ENCODE data around the gene UCP1.
"Not testable (repeated sequence)": the region's sequence is repeated elsewhere in the genome, so short reads cannot be mapped to it uniquely, and the experiment has no call there.

The UCP1 gene

DNA sequence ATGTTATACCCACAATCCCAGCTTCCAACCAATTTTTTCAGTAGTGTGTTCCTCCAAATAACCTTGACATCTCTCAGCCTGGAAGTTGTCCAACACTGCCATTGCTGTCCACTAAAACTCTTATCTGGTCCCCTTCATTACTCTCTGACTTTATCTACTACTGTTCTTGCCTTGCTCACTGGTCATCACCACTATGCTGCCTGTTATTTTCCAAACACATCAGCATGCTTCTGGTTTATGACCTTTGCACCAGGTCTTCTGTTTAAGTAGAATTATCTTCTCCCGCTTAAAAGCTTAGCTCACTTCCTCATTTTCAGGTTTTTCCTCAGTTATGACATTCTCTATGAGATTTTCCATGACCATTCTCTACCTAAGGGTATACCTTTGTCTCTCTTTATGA lies 39.3 kb downstream of the UCP1 start:
- no peak for DNase-seq

DNA sequence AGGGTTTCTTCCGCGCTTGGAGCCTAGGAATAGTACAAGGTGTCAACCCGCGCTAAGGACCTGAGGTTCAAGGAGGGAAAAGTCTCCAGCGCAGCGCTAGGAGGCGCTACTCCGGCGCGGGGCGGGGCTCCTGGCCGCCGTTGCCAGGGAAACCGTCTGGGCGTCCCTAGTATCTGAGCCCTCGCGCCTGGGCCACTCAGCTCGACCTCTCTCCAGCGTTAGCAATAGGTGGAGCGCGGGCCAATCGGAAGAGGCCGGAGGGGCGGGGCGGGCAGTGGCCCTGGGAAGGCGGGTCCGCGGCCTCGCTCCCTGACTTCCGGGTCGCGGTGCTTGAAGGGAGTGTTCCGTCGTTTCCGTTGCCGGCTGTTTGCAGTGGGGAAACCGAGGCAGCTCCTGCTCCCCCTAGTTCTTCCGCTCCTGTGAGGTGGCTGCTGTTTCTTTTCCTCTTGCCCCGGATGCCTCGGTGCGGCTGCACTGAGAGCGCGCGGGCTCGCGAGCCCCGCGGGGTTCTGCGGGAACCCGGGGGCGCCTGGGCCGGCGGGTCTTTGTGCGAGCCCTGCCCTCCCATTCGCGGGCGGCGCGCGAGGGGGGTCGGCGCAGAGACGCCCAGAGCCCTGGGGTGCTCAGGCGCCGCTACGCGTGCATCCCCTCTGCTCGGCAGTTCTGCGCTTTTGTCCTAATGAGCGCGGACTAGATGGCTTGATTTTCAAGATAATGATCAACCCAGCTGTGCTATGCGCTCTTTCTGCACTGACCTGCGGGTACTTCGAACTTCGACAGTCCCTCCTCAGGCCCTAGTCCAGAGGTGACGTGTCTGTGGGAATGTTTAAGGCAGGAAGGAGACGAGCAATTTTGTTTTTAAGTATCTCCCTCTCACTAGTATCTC lies 44.7 kb downstream of the UCP1 start, which contains the start of gene ELMOD2:
Gene ELMOD2 (plus strand): TSS at position 312 of the 886 bp plus-strand sequence. CDS start 1,261 bp downstream, outside the sequence.
- DNase-seq: peak; percentile 83

DNA sequence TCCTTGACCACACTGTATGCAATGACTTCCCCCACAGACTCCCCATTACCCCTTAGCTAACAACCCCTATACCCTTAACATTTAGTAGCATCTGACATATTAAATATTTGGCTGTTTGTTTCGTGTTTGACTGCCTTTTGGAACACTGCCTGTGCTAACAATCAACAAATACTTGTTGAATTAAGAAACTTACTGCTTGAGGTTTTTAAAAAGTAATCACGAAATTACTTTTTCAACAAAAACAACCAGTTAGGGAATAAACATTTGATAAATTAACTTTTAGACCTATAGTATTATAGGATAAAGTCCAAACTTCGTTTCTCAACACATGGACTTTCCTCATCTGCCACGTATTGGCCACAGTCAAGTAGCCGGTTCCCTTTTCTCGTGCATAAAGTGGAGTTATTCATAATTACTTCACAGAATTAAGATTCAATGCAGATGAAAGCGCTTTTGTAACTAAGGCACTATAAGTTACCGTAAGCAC lies 45.3 kb downstream of the UCP1 start:
- no peak for DNase-seq

DNA sequence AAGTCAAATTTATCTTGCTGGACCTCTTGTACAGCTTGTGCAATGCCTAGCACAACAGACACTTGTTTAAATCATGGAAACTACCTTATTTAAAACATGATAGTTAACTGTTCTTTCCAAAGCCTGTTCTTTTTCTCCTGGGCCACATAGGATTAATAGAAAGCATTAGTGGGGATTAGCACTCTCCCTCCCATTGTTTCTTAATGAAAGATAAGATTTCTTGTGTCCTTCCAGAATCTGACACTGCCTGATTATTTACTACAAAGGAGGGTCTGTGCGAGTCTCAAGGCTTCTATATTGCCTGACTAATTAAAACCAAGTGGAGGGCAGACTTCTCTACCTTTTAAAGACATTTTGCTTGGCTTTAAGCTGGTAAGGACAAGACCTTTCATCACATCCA lies 53.3 kb downstream of the UCP1 start:
- no peak for DNase-seq

DNA sequence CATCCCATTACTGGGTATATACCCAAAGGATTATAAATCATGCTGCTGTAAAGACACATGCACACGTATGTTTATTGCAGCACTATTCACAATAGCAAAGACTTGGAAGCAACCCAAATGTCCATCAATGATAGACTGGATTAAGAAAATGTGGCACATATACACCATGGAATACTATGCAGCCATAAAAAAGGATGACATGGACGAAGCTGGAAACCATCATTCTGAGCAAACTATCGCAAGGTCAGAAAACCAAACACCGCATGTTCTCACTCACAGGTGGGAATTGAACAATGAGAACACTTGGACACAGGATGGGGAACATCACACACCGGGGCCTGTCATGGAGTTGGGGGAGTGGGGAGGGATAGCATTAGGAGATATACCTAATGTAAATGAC lies 55.0 kb downstream of the UCP1 start:
- DNase-seq: not testable (repeated sequence)
